Measurements from ENCODE around the gene RSBN1.

Gene RSBN1

GRCh38 chr1:113811156-113811887, 954 bp downstream of the RSBN1 start:
- TF ChIP-seq SIN3A (IDR thresholded peaks at IDR 0.05; ENCODE audit: borderline replicate concordance, insufficient read depth, low read length) (0 out of 2 replicates have a peak, but pooled peaks have one; percentile 12), POLR2AphosphoS5 (IDR thresholded peaks at IDR 0.05; ENCODE audit: low read depth, low read length) (no peak)

- TF ChIP-seq FOXP2 (optimal IDR thresholded peaks at IDR 0.05; ENCODE audit: borderline replicate concordance, extremely low read depth, extremely low read length, insufficient read depth) (no peak), SIN3A (IDR thresholded peaks at IDR 0.05; ENCODE audit: borderline replicate concordance, insufficient read depth, low read length) (no peak), TAF1 (IDR thresholded peaks at IDR 0.05; ENCODE audit: borderline replicate concordance, insufficient read depth, low read length) (no peak), POLR2AphosphoS5 (IDR thresholded peaks at IDR 0.05; ENCODE audit: low read depth, low read length) (no peak)
- TF ChIP-seq, protein P1, sequence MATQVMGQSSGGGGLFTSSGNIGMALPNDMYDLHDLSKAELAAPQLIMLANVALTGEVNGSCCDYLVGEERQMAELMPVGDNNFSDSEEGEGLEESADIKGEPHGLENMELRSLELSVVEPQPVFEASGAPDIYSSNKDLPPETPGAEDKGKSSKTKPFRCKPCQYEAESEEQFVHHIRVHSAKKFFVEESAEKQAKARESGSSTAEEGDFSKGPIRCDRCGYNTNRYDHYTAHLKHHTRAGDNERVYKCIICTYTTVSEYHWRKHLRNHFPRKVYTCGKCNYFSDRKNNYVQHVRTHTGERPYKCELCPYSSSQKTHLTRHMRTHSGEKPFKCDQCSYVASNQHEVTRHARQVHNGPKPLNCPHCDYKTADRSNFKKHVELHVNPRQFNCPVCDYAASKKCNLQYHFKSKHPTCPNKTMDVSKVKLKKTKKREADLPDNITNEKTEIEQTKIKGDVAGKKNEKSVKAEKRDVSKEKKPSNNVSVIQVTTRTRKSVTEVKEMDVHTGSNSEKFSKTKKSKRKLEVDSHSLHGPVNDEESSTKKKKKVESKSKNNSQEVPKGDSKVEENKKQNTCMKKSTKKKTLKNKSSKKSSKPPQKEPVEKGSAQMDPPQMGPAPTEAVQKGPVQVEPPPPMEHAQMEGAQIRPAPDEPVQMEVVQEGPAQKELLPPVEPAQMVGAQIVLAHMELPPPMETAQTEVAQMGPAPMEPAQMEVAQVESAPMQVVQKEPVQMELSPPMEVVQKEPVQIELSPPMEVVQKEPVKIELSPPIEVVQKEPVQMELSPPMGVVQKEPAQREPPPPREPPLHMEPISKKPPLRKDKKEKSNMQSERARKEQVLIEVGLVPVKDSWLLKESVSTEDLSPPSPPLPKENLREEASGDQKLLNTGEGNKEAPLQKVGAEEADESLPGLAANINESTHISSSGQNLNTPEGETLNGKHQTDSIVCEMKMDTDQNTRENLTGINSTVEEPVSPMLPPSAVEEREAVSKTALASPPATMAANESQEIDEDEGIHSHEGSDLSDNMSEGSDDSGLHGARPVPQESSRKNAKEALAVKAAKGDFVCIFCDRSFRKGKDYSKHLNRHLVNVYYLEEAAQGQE (IDR thresholded peaks at IDR 0.05; ENCODE audit: insufficient read depth in 1 of 2, low read depth in 2 of 2, low read length in 2 of 2): no peak
Observed at GRCh38 chr1:113809670-113810602, 2.3 kb downstream of the RSBN1 start.

DNA sequence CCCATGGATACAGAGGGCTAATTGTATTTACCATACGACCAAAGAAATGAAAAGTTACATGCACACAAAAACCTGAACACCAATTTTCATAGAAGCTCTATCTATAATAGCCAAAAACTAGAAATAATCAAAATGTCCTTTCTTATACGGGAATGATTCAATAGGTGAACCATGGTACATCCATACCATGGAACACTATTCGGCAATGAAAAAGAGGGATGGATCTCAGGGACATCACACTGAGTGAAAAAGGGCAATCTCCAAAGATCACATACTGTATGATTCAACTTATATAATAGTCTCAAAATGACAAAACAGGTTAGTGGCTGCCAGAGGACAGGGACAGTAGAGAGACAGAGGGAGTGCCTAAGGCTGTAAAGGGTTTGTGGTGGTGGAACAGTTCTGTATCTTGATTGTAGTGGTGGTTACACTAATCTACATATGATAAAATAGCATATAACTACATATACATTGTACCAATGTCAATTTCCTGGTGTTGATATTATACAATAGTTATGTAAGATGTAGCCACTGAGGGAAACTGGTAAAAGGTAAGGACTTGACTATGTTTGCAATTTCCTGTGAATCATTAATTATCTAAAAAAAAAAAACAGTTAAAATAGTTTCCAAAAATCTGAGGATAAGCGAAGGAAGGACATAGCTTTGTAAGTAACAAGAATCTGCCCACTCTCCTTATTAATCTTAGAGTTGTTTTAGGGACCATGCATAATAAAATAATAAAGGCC, 3.7 kb downstream of the RSBN1 start:
- TF ChIP-seq TAF1 (IDR thresholded peaks at IDR 0.05; ENCODE audit: borderline replicate concordance, insufficient read depth, low read length) (no peak), FOXP2 (optimal IDR thresholded peaks at IDR 0.05; ENCODE audit: borderline replicate concordance, extremely low read depth, extremely low read length, insufficient read depth) (no peak), SIN3A (IDR thresholded peaks at IDR 0.05; ENCODE audit: borderline replicate concordance, insufficient read depth, low read length) (no peak), POLR2AphosphoS5 (IDR thresholded peaks at IDR 0.05; ENCODE audit: low read depth, low read length) (no peak)
- TF ChIP-seq, protein P1 (IDR thresholded peaks at IDR 0.05; ENCODE audit: insufficient read depth in 1 of 2, low read depth in 2 of 2, low read length in 2 of 2): no peak

DNA sequence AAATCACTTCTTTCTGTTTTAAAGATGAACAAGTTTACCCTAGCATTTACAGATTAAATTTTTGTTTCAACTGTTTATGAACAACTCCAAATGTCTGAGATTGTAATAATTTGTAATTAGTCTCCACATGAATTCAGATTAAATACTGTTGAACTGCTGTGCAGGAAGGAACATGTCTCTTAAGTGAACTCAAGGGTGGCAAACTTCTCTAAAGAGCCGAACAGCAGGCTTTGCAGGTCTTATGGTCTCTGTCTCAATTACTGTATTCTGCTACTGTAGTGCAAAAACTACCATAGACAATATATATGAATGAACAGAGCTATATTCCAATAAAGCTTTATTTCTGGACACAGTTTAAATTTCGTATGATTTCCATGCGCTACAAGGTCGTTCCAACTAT, 6.6 kb downstream of the RSBN1 start:
- TF ChIP-seq, protein P1 (IDR thresholded peaks at IDR 0.05; ENCODE audit: insufficient read depth in 1 of 2, low read depth in 2 of 2, low read length in 2 of 2): no peak
- TF ChIP-seq TAF1 (IDR thresholded peaks at IDR 0.05; ENCODE audit: borderline replicate concordance, insufficient read depth, low read length) (no peak), SIN3A (IDR thresholded peaks at IDR 0.05; ENCODE audit: borderline replicate concordance, insufficient read depth, low read length) (no peak), FOXP2 (optimal IDR thresholded peaks at IDR 0.05; ENCODE audit: borderline replicate concordance, extremely low read depth, extremely low read length, insufficient read depth) (no peak), POLR2AphosphoS5 (IDR thresholded peaks at IDR 0.05; ENCODE audit: low read depth, low read length) (no peak)

DNA sequence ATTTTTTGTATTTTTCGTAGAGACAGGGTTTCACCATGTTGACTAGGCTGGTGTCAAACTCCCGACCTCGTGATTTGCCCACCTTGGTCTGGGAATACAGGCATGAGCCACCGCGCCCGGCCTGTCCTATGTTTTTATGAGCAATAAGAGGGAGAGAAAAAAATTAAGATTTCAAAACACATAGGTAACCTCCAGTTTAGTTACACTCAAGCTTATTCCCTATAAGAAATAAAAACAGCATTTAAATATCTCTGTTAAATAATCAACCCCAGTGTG, 7.1 kb downstream of the RSBN1 start:
- TF ChIP-seq, protein P1 (IDR thresholded peaks at IDR 0.05; ENCODE audit: insufficient read depth in 1 of 2, low read depth in 2 of 2, low read length in 2 of 2): no peak
- TF ChIP-seq SIN3A (IDR thresholded peaks at IDR 0.05; ENCODE audit: borderline replicate concordance, insufficient read depth, low read length): no peak
- TF ChIP-seq TAF1 (IDR thresholded peaks at IDR 0.05; ENCODE audit: borderline replicate concordance, insufficient read depth, low read length): no peak
- TF ChIP-seq POLR2AphosphoS5 (IDR thresholded peaks at IDR 0.05; ENCODE audit: low read depth, low read length): no peak
- TF ChIP-seq FOXP2 (optimal IDR thresholded peaks at IDR 0.05; ENCODE audit: borderline replicate concordance, extremely low read depth, extremely low read length, insufficient read depth): no peak
